ENCODE data around the gene PDAP1. TPM values are rescaled to one million over a fixed set of nuclear protein-coding genes. Genes with fewer than 3 reads are reported as not detected.

The PDAP1 gene
- total and polyA plus RNA-seq, 4 donors: 11.6 to 83.6 (median 31.5) TPM

GRCh38 chr7:99394188-99394502 is 14.3 kb downstream of the PDAP1 start:
- H3K4me3 ChIP-seq (ENCODE audit: low read depth in 1 of 3, low read length in 3 of 3): no peak overlapping the region
- no peak overlapping the region for H3K9ac ChIP-seq (ENCODE audit: low read depth in 1 of 2, low read length in 2 of 2)
- peaks cover 7 to 47% (median 16%) of the 10 kb centered on the region in 4 donors for H3K36me3 ChIP-seq (ENCODE audit: control insufficient read depth in 4 of 4, insufficient read depth in 3 of 4, low read depth in 1 of 4, low read length in 3 of 4)
- no peaks in the 10 kb centered on the region for H3K9me3 ChIP-seq (ENCODE audit: control insufficient read depth in 4 of 4, low read length in 3 of 4)
- H3K27ac ChIP-seq (ENCODE audit: low read depth in 1 of 2, low read length in 2 of 2): no peak overlapping the region
- TF ChIP-seq YY1 (IDR thresholded peaks at IDR 0.05): no peak
- TF ChIP-seq, protein P1, sequence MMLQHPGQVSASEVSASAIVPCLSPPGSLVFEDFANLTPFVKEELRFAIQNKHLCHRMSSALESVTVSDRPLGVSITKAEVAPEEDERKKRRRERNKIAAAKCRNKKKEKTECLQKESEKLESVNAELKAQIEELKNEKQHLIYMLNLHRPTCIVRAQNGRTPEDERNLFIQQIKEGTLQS (IDR thresholded peaks at IDR 0.05): no peak
- TF ChIP-seq RAD21 (IDR thresholded peaks at IDR 0.05): no peak
- no peak for TF ChIP-seq JUND (IDR thresholded peaks at IDR 0.05)
- no peak for TF ChIP-seq FOXA1 (IDR thresholded peaks at IDR 0.05)
- TF ChIP-seq, protein P2, sequence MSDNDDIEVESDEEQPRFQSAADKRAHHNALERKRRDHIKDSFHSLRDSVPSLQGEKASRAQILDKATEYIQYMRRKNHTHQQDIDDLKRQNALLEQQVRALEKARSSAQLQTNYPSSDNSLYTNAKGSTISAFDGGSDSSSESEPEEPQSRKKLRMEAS (IDR thresholded peaks at IDR 0.05): no peak
- TF ChIP-seq NR2F2 (IDR thresholded peaks at IDR 0.05): no peak
- TF ChIP-seq HNF4A (conservative IDR thresholded peaks at IDR 0.05): no peak
- TF ChIP-seq RXRA (IDR thresholded peaks at IDR 0.05): no peak
- no peak for TF ChIP-seq FOXA2 (IDR thresholded peaks at IDR 0.05)
- TF ChIP-seq TAF1 (conservative IDR thresholded peaks at IDR 0.05): no peak
- TF ChIP-seq SP1 (IDR thresholded peaks at IDR 0.05): no peak
- TF ChIP-seq EGR1 (IDR thresholded peaks at IDR 0.05; ENCODE audit: low read depth in 2 of 2): no peak
- no peak for TF ChIP-seq REST (IDR thresholded peaks at IDR 0.05)
- no peak for TF ChIP-seq GABPA (IDR thresholded peaks at IDR 0.05 in 1 of 2, conservative IDR thresholded peaks at IDR 0.05 in 1 of 2)
- no peak for TF ChIP-seq ZBTB33 (IDR thresholded peaks at IDR 0.05)
- TF ChIP-seq, protein P3, sequence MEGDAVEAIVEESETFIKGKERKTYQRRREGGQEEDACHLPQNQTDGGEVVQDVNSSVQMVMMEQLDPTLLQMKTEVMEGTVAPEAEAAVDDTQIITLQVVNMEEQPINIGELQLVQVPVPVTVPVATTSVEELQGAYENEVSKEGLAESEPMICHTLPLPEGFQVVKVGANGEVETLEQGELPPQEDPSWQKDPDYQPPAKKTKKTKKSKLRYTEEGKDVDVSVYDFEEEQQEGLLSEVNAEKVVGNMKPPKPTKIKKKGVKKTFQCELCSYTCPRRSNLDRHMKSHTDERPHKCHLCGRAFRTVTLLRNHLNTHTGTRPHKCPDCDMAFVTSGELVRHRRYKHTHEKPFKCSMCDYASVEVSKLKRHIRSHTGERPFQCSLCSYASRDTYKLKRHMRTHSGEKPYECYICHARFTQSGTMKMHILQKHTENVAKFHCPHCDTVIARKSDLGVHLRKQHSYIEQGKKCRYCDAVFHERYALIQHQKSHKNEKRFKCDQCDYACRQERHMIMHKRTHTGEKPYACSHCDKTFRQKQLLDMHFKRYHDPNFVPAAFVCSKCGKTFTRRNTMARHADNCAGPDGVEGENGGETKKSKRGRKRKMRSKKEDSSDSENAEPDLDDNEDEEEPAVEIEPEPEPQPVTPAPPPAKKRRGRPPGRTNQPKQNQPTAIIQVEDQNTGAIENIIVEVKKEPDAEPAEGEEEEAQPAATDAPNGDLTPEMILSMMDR (IDR thresholded peaks at IDR 0.05; ENCODE audit: low read depth, low read length, missing input control): no peak
- peaks cover 8 to 30% (median 19%) of the 10 kb centered on the region in 4 donors for H3K4me1 ChIP-seq (ENCODE audit: control insufficient read depth in 4 of 4, insufficient read depth in 4 of 4, low read length in 3 of 4)
- 94% methylated on average over 4 of the region's 4 CpGs for WGBS
- H3K27me3 ChIP-seq (ENCODE audit: control insufficient read depth in 4 of 4, insufficient read depth in 4 of 4, low read length in 3 of 4): no peaks in the 10 kb centered on the region
- no peak for DNase-seq (ENCODE audit: low spot score)

All from liver (tissue), 9 donors.